Mesothelial cell of epicardium (in vitro differentiated cells): ENCODE data around the gene SPOCK2. TPM values are rescaled to one million over a fixed set of nuclear protein-coding genes. Genes with fewer than 3 reads are reported as not detected.

Source experiments
- DNase-seq, 2 experiments: peaks; one replicate each; pipeline ENCODE4 v3.0.0; 2021; ENCODE audit warnings: low spot score in 2 of 2; ENCODE audit not compliant: unreplicated experiment in 2 of 2
- H3K27ac Mint-ChIP-seq: 2 replicates; pipeline ENCODE4 v1.8.0; 2021; ENCODE audit warnings: mixed read lengths
- H3K27me3 Mint-ChIP-seq: 2 replicates; pipeline ENCODE4 v1.8.0; 2021; ENCODE audit warnings: low read depth, mixed read lengths
- H3K36me3 Mint-ChIP-seq: 2 replicates; pipeline ENCODE4 v1.8.0; 2021; ENCODE audit warnings: mixed read lengths
- H3K4me1 Mint-ChIP-seq: 2 replicates; pipeline ENCODE4 v1.8.0; 2021; ENCODE audit warnings: mixed read lengths
- H3K4me3 Mint-ChIP-seq: 2 replicates; pipeline ENCODE4 v1.8.0; 2021; ENCODE audit warnings: mild to moderate bottlenecking, moderate library complexity, mixed read lengths
- H3K9me3 Mint-ChIP-seq: 2 replicates; pipeline ENCODE4 v1.8.0; 2021; ENCODE audit warnings: mixed read lengths
- CTCF ChIP-seq: fragments of 200-600 bp; sonication (generic); IDR thresholded peaks from one replicate; pipeline ENCODE4 v1.5.0; 2021; ENCODE audit warnings: antibody characterized with exemption; ENCODE audit not compliant: unreplicated experiment
- total RNA-seq: library from RNA; stranded (reverse); gene quantifications from 3 replicates; pipeline ENCODE4 v1.2.1, GENCODE V29; 2021

Gene SPOCK2
- total RNA-seq, 1 donor from 2014 or later = 28.5 TPM

GRCh38 chr10:72124381-72124780, 36.0 kb upstream of the SPOCK2 start:
- no peak for TF ChIP-seq CTCF
- Mint-ChIP-seq H3K4me1 (peaks cover 2% of the 10 kb centered on the region), H3K27ac (no peak overlapping the region), H3K36me3 (peaks cover 29% of the 10 kb centered on the region), H3K27me3 (no peaks in the 10 kb centered on the region), H3K4me3 (no peak overlapping the region), H3K9me3 (peaks cover 6% of the 10 kb centered on the region)
- no peak for DNase-seq

GRCh38 chr10:72123616-72124015, 35.3 kb upstream of the SPOCK2 start:
- peaks cover 27% of the 10 kb centered on the region for H3K36me3 Mint-ChIP-seq
- DNase-seq = no peak
- TF ChIP-seq CTCF = no peak
- no peak overlapping the region for H3K27ac Mint-ChIP-seq
- no peaks in the 10 kb centered on the region for H3K27me3 Mint-ChIP-seq
- H3K4me1 Mint-ChIP-seq = peaks cover 2% of the 10 kb centered on the region
- H3K4me3 Mint-ChIP-seq = no peak overlapping the region
- peaks cover 6% of the 10 kb centered on the region for H3K9me3 Mint-ChIP-seq

- Mint-ChIP-seq H3K4me3 (no peak overlapping the region), H3K36me3 (peaks cover 33% of the 10 kb centered on the region), H3K27me3 (no peaks in the 10 kb centered on the region), H3K4me1 (peaks cover 2% of the 10 kb centered on the region), H3K9me3 (peaks cover 9% of the 10 kb centered on the region), H3K27ac (no peak overlapping the region)
- DNase-seq = no peak
- no peak for TF ChIP-seq CTCF
These were observed 33.9 kb upstream of the SPOCK2 start for GRCh38 chr10:72122221-72122620.

GRCh38 chr10:72121389-72121788, 33.0 kb upstream of the SPOCK2 start:
- peaks cover 2% of the 10 kb centered on the region for H3K4me1 Mint-ChIP-seq
- peaks cover 37% of the 10 kb centered on the region for H3K36me3 Mint-ChIP-seq
- H3K27ac Mint-ChIP-seq = no peak overlapping the region
- no peaks in the 10 kb centered on the region for H3K27me3 Mint-ChIP-seq
- H3K9me3 Mint-ChIP-seq = peaks cover 14% of the 10 kb centered on the region
- no peak overlapping the region for H3K4me3 Mint-ChIP-seq
- TF ChIP-seq CTCF = no peak
- DNase-seq = no peak

GRCh38 chr10:72116372-72116771, 28.0 kb upstream of the SPOCK2 start:
- Mint-ChIP-seq H3K9me3 (peaks cover 11% of the 10 kb centered on the region), H3K36me3 (peaks cover 42% of the 10 kb centered on the region), H3K27me3 (no peaks in the 10 kb centered on the region), H3K27ac (no peak overlapping the region), H3K4me3 (no peak overlapping the region), H3K4me1 (no peaks in the 10 kb centered on the region)
- no peak for DNase-seq
- TF ChIP-seq CTCF = no peak
